ENCODE data around the gene OSBP2. TPM values are rescaled to one million over a fixed set of nuclear protein-coding genes. Genes with fewer than 3 reads are reported as not detected.

OSBP2 gene
- total RNA-seq (10 to 100 TPM in 8 of 10 donors, 1 to 10 TPM in 2; 6.7 to 20.1 (median 14.9) TPM), polyA plus RNA-seq (1 to 10 TPM in 1 of 2 donors, under 1 TPM in 1; 0.84 to 5.0 TPM)
- long read RNA-seq, donor 1, full-length matches to known transcripts: 4 of 20 reads
- long read RNA-seq, donor 1, partial matches to known transcripts: 7 of 20 reads
- long read RNA-seq, donor 1, other reads (novel, unspliced or antisense): 9 of 20 reads
- long read RNA-seq, donor 2, transcript OSBP2-206 (12 exons, 3,050 nt): major isoform, 7 of 33 reads
- long read RNA-seq, donor 2, partial matches to known transcripts: 11 of 33 reads
- long read RNA-seq, donor 2, other reads (novel, unspliced or antisense): 15 of 33 reads
- long read RNA-seq, donor 3, full-length matches to known transcripts: 1 of 17 reads
- long read RNA-seq, donor 3, partial matches to known transcripts: 8 of 17 reads
- long read RNA-seq, donor 3, other reads (novel, unspliced or antisense): 8 of 17 reads

GRCh38 chr22:30694640-30695350, at the start of gene OSBP2:
Gene OSBP2, plus strand, starts transcription at chr22:30694874. Its CDS starts 36 bp downstream, at chr22:30694910.
- TF ChIP-seq CTCF (IDR thresholded peaks at IDR 0.05): peak in 1 of 9 donors; percentile 27
- Histone ChIP-seq H3K27me3 (peaks cover 0 to 32% (median 10%) of the 10 kb centered on the region in 7 donors), H3K4me3 (peak within 1 kb of the TSS; percentile 39 to 71 (median 64)), H3K9me3 (no peaks in the 10 kb centered on the region), H3K36me3 (no peaks in the 10 kb centered on the region), H3K27ac (peak within 1 kb of the TSS in 9 of 10 donors; percentile 13 to 65 (median 57)), H3K4me1 (peaks cover 0 to 15% (median 8%) of the 10 kb centered on the region in 9 donors)
- ATAC-seq (peak; percentile 56 to 83 (median 66)), DNase-seq (peak; percentile 5 to 38)
- WGBS, 2 donors: 2% methylated on average over 61 to 82 of the region's 88 CpGs
- intact Hi-C loops (cut with DNase I): no loop called here

- H3K9me3 ChIP-seq: no peaks in the 10 kb centered on the region
- H3K27ac ChIP-seq: no peak overlapping the region
- H3K36me3 ChIP-seq: peaks cover 0 to 13% (median 0%) of the 10 kb centered on the region in 9 donors
- H3K4me1 ChIP-seq: peaks cover 0 to 22% (median 12%) of the 10 kb centered on the region in 9 donors
- no peak overlapping the region for H3K4me3 ChIP-seq
- 96 to 98% methylated on average over 25 of the region's 25 CpGs for WGBS, 2 donors
- no peak for TF ChIP-seq CTCF (IDR thresholded peaks at IDR 0.05)
- DNase-seq: no peak
- no peaks in the 10 kb centered on the region for H3K27me3 ChIP-seq
- ATAC-seq: no peak
- intact Hi-C loops (cut with DNase I): loop anchor here in 1 of 10 donors (10.0 kb wide), 1 partner anchor 258 kb away; no protein-coding TSS in a partner anchor
Observed at GRCh38 chr22:30646518-30647160, 48.0 kb upstream of the OSBP2 start.

GRCh38 chr22:30647536-30647935, 47.1 kb upstream of the OSBP2 start:
- no peak for TF ChIP-seq CTCF (IDR thresholded peaks at IDR 0.05)
- Histone ChIP-seq H3K4me1 (peaks cover 0 to 22% (median 12%) of the 10 kb centered on the region in 9 donors), H3K27ac (no peak overlapping the region), H3K36me3 (peaks cover 0 to 13% (median 0%) of the 10 kb centered on the region in 9 donors), H3K27me3 (no peaks in the 10 kb centered on the region), H3K4me3 (no peak overlapping the region), H3K9me3 (no peaks in the 10 kb centered on the region)
- intact Hi-C loops (cut with DNase I): loop anchor here in 1 of 10 donors (10.0 kb wide), 1 partner anchor 257 kb away; no protein-coding TSS in a partner anchor
- DNase-seq (no peak), ATAC-seq (no peak)
- WGBS, 2 donors: 92 to 93% methylated on average over 3 of the region's 3 CpGs

GRCh38 chr22:30648825-30649224, 45.8 kb upstream of the OSBP2 start:
- Histone ChIP-seq H3K9me3 (no peaks in the 10 kb centered on the region), H3K4me3 (no peak overlapping the region), H3K36me3 (peaks cover 0 to 13% (median 0%) of the 10 kb centered on the region in 9 donors), H3K27me3 (no peaks in the 10 kb centered on the region), H3K4me1 (peaks cover 0 to 18% (median 4%) of the 10 kb centered on the region in 9 donors), H3K27ac (peak overlapping the region in 1 of 10 donors; percentile 22)
- intact Hi-C loops (cut with DNase I): loop anchor here in 1 of 10 donors (10.0 kb wide), 1 partner anchor 256 kb away; no protein-coding TSS in a partner anchor
- WGBS, 2 donors: 98 to 100% methylated on average over 3 of the region's 3 CpGs
- no peak for TF ChIP-seq CTCF (IDR thresholded peaks at IDR 0.05)
- no peak for DNase-seq
- no peak for ATAC-seq
